Pulmonary artery endothelial cell (primary cell): ENCODE data around the gene NCAPH2. TPM values are rescaled to one million over a fixed set of nuclear protein-coding genes. Genes with fewer than 3 reads are reported as not detected.

ENCODE experiments used
- DNase-seq: peaks from one replicate; pipeline ENCODE4 v3.0.0-alpha.2; 2011; ENCODE audit warnings: low read depth, low spot score
- total RNA-seq: library from RNA; depleted of rRNA; stranded (reverse); fragments of >200 nt; gene quantifications from 2 replicates; pipeline ENCODE4 v1.2.3, GENCODE V29; 2014

The NCAPH2 gene
- total RNA-seq, 1 donor from 2014 or later, result 32.1 TPM

DNA sequence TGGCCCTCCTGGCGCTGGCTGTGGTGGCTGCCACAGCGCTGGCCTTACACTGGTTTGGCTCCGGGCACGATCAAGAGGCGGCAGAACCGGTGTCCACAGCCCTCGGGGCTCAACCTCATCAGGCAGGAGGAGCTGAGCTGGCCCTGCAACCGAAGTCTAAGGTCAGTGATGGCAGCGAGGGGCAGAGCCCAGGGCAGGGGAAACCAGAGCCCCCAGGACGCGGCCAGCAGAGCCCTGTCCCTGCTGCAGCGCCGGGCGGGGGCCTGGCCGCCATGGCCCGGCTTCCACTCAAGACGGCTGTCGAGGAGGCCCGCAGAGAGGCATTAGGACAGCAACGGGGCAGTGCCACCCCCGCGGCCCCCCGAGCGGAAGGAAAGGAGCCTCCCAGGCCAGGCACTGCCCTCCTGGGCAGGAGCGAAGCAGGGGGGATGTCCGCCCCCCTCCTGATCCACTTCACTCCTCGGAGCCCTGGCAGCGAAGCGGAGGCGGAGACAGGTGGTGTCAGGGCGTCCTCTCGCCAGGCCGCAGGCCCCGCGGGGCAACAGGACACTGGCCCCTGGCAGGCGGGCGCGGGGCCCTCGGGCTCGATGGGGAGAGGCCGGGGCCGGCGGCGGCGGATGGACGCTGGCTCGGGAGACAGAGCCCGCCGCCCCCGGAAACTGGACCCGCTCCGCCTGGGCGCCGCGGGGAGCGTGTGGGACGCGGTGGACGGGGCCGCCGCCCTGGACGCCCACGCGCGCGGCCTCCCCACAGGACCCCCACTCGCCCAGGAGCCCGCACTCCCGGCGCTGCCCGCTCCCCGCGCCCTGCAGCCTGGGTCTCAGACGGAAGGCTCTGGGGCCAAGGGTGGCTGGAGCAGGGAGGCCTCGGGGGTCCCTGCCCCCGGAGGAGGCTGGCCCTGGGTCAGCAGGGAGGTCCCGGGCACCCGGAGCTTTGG lies 38.6 kb downstream of the NCAPH2 start:
- DNase-seq, result no peak

DNA sequence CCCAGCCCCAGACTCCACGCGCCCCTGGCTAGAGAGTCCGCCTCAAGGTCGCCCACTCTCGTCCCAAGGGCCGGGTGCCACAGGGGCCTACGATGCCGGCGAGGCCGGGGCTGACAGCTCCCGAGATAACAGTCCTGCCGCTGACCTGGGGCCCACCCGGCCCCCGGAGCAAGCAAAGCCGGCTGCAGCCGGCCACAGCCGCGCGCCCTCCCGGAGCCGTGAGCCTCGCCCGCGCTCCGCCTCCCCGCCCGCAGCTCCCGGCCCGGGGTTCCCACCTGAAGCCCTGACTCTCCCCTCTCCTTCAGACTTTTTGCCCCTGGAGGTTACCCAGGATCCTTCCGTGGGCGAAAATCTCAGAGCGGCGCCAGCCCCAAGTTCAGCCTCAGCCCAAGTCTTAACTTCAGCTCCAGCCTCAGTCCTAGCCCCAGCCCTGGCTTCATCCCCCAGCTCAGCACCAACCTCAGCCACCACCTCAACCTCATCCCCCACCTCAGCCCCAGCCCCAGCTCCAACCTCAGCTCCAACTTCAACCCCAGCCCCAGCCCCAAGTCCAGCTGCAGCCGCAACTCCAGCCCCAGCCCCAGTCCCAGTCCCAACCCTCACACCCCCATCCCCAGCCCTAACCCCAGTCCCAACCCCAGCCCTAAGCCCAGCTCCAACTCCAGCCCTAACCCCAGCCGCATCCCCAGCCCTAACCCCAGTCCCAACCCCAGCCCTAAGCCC lies 39.4 kb downstream of the NCAPH2 start:
- no peak for DNase-seq

DNA sequence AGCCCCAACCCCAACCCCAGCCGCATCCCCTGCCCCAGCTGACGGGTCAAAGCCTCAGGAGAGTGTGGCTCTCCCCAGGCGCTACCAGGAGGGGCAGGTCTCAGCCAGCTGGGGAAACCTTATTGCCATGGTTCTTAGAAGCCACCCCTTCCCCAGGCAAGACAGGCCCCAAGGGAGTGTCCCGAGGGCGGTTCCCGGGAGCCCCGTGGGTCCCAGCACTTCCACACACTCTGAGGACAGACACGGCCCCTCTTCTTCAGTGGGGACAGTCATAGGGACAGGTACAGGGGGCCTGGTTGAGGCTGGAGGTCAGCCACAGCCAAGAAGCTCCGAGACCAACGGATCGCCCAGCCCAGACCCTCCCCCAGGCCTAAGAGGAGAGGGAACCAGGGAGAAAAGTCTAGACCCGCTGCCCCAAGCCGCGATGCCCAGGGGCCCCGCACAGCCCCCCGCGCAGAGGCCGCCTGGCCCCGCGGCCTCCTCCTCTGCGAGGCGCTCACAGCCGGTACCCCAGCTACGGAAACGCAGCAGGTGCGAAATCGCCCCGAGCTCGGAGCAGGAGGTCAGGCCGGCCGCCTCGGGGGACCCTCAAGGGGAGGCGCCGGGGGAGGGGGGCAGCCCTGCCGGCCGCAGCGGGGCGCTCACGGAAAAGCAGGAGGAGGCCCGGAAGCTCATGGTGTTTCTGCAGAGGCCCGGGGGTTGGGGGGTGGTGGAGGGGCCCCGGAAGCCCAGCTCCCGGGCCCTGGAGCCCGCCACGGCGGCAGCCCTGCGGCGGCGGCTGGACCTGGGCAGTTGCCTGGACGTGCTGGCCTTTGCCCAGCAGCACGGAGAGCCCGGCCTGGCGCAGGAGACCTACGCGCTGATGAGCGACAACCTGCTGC lies 40.3 kb downstream of the NCAPH2 start:
- DNase-seq, result no peak

DNA sequence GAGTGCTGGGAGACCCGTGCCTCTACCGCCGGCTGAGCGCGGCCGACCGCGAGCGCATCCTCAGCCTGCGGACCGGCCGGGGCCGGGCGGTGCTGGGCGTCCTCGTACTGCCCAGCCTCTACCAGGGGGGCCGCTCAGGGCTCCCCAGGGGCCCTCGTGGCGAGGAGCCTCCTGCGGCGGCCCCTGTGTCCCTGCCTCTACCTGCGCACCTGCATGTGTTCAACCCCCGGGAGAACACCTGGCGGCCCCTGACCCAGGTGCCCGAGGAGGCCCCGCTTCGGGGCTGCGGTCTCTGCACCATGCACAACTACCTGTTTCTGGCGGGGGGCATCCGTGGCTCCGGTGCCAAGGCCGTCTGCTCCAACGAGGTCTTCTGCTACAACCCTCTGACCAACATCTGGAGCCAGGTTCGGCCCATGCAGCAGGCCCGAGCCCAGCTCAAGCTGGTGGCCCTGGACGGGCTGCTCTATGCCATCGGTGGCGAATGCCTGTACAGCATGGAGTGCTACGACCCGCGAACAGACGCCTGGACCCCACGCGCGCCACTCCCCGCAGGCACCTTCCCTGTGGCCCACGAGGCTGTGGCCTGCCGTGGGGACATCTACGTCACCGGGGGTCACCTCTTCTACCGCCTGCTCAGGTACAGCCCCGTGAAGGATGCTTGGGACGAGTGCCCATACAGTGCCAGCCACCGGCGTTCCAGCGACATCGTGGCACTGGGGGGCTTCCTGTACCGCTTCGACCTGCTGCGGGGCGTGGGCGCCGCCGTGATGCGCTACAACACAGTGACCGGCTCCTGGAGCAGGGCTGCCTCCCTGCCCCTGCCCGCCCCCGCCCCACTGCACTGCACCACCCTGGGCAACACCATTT lies 41.1 kb downstream of the NCAPH2 start:
- no peak for DNase-seq

DNA sequence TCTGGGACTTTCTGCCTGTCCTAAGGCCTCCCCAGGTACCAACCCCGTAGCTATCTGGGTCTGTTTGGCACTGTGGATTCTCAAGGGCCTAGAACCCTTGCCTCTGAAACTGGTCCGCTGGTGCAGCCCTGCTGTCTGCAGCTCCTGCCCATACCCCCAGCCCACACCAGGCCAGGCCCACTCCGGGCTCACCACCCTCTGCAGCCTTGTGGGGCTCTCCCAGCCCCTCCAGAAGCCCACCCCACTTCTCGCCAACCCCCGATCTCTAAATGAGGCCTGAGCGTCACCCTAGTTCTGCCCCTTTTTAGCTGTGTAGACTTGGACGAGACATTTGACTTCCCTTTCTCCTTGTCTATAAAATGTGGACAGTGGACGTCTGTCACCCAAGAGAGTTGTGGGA lies 42.4 kb downstream of the NCAPH2 start:
- DNase-seq, result no peak

DNA sequence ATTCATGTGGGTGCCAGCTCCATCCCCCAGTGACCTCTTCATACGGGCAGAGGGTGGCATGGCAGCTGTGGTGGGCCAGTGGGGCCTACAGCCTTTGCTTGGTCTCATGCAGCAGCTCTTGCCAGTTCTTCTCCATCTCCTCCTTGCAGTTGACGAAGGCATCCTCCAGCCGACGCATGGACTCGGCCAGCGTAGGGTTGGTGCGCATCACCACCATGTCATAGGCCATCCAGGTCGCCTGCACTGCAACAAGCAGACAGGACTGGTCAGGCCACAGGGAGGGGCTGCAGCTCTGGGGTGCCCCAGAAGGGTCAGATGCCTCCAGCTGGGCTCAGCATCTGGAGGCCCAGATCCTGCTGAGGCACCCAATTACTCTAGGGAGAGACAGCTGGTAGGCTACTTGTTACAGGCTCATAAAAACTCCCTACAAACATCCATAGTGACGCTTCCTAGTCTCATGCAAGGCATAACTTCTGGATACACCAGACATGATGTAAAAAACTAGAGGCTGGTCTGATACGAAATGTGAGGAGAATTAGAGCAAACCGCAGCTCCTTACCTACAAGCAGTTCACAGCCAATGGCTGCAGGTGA lies 43.2 kb downstream of the NCAPH2 start:
- DNase-seq, result no peak

DNA sequence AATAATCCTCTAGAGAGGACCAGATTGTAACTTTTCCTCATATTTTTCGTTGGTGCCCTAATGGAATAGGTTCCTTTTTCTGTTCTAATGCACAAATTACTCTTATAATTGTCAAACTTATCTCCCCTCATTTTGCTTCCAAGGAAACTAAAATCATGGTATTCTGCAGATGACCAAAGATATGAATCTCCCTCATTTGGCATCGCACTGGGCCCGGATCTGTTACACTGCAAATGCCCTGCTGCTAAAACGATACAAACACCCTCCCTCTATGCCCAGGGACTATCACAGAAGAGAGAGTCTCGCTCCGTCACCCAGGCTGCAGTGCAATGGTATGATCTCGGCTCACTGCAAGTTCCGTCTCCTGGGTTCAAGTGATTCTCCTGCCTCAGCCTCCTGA lies 45.3 kb downstream of the NCAPH2 start:
- DNase-seq, result no peak

DNA sequence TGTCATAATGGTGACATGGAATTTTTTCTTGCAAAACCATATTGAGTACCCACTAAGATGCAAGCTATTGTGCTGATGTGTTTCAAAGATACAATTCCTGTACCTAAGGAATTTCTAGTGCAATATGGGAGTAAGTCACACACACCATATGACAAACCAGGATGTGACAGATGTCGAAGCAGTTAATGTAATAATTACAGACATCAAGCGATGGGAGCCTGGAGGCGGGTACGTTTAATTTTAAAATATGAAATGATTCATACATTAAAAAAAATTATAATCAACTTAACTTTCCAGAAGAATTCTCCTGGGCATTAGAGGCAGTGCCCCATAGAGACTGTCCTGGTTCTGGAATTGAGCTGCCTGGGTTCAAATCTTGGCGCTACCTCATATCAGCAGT lies 48.7 kb downstream of the NCAPH2 start:
- no peak for DNase-seq

DNA sequence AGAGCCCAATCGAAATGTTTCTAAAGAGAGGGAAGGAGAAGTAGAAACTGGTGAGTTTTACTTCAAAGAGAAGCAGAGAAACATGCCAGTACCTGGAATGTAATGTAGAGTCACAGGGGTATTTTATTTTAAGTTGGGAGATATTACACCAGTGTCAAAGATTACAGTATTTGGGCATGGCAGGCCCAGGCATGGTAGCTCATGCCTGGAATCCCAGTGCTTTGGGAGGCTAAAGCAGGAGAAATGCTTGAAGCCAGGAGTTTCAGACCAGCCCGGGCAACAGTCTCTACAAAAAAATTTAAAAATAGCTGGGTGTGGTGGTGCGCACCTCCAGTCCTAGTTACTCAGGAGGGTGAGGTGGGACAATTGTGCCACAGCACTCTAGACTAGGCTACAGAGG lies 52.0 kb downstream of the NCAPH2 start:
- no peak for DNase-seq

DNA sequence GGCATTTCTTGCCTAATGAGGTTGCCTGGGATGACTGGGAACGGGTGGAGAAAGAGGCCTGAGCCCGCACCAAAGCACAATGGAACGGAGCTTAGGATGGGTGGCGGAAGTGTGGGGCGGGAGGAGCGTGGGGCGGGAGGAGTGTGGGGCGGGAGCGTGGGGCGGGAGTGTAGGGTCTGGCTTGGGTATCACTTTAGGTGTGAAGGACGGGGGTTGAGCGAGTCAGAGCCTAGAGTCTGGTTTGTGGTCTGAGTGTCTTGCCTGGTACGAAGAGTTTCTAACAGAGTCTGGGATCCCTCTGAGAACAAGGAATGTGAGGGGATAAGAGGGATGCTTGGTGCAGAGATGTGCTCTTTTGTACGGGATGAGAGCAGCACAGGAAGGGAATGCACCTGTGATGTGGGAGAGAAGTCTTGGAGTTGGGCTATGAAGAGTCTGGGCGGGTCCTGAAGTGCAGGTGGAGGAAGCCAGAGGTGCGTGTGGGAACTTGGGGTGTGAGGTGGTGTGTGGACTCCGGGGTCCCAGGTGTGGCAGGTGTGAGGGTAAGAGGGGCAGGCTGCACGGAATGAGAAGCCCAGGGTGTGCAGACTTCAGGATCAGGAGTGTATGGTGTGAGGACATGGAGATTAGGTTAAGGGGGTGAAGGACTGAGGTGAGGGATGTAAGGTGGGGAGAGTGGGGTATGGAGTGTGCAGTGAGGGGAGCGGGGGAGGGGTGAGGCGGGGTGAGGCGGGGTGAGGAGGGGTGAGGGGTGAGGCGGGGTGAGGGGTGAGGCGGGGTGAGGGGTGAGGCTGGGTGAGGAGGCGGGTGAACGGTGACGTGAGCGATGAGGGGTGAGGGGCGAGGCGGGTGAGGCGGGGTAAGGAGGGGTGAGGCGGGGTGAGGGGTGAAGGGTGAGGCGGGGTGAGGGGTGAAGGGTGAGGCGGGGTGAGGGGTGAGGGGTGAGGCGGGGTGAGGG lies 53.7 kb downstream of the NCAPH2 start:
- DNase-seq, result no peak

DNA sequence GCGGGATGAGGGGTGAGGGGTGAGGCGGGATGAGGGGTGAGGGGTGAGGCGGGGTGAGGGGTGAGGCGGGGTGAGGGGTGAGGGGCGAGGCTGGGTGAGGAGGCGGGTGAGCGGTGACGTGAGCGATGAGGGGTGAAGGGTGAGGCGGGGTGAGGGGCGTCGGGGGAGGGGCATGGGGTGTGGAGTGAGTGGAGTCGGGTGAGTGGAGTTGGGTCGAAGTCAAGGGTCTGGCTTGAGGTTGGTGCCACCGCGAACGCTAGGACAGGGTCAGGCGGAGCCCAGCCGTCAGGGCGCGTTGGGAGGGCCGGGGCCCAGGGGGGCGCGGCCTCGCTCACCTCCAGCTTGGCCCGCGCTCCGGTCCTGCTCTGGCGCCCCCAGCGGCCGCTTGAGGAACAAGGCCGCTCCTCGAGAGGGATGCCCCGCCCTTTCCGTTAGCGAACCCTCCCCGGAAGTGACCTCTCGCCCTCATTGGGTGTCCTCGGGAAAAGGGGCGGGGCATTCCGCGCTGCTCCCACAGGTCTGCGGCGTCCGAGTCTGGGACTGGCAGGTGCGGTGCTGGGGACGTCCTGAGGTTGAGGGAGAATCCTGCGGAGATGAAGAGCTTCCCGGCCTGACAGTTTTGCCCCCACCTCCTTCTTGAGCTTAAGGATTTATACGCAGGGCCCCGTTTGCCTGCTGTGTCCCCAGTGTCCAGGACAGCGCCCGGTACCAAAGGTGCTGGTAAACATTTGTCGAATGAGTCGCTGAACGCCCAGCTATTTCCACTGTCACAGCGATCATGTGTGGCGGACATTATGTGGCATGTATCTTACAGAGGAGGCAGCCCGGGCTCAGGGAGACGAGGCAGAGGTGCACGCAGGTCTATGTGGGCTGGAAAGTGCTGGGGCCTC lies 54.7 kb downstream of the NCAPH2 start, which contains the start of gene SYCE3:
SYCE3 (minus strand) TSS at position 397 of the 890 bp plus-strand sequence. CDS start 6,514 bp downstream, outside the sequence.
- DNase-seq, result peak; percentile 17

DNA sequence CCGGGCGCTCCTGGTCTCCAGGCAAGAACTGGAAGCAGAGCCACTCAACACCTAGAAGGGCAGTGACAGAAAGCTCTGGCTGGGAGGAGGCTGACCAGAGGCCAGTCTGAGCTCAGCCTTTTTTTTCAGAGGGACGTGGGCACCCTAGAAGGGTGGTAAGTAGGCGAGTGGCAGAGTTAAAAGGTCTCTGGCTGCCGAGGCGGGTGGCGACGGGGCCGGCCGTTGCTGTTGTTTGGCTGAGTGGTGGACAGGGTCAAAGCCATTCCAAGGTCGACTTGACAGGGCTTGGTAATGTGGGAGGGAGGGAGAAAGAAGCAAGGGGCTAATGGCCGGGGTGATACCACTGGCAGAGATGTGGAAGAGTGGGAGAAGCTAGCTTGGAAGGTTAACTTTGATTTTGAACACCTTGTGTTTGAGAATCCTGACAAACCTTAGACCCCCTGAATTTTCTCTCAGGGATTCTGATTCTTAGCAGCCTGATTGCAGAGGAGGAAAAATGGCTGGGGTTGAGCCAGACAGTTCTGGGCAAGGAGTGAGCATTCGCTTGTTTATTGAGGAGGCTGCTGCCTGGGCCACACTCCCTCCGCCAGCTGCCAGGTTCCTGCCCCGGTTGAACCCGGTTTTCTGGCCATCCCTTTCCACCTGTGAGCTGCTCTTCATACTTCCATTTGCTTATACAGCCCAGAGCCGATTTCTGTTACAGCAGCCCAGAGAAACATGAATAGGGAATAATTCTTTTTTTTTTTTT lies 55.6 kb downstream of the NCAPH2 start:
- DNase-seq, result no peak

DNA sequence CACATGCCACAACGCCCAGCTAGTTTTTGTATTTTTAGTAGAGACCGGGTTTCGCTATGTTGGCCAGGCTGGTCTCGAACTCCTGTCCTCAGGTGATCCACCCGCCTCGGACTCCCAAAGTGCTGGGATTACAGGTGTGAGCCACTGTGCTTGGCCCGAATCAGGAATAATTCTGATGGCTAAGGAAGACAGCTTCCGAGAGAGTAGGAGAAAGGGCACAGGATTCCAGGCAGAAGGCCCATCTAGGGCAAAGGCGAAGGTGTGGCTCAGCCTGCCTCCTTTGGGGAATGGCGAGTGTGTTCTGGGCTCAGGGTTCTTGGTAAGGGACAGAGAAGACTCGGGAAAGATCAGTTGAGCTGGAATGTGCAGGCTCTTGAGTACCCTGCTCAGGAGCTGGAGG lies 56.3 kb downstream of the NCAPH2 start:
- DNase-seq, result no peak

DNA sequence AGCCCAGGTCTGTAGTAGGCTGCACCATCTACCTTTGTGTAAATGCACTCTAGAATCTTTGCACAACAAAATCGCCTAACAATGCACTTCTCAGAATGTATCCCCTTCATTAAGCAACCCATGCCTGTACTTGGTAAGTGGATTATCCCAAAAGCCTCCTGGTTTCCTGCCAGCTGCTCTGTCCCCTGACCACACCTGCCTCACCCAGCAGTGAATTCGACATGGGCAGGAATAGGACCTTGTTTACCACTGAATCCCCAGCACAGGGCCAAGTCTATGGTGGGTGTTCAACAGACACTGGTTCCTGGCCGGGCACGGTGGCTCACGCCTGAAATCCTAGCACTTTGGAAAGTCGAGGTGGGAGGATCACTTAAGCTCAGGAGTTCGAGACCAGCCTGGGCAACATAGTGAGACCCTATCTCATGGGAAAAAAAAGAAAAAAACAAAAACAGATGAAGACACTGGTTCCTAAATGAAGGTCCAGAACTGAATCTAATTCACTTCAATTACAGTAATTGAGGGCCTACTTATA lies 59.8 kb downstream of the NCAPH2 start:
- no peak for DNase-seq

DNA sequence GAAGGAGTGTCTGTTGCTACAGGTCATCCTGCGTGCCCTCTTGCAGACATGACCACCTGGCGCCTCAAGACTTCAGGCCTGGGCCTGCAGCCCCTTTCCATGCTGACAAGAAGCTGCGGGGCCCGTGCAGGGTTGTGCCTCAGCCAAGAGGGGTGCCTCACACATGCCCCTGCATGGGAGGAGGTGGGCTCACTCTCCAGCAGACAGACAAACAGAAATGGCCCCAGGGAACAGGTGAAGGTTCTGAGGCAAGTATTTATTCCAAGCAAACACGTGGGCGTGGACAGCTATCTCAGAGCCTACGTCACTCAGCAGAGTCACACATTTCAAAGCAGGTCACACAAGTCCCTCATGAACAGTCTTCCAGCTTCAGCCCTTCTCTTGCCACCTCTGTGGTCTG lies 60.6 kb downstream of the NCAPH2 start:
- no peak for DNase-seq

DNA sequence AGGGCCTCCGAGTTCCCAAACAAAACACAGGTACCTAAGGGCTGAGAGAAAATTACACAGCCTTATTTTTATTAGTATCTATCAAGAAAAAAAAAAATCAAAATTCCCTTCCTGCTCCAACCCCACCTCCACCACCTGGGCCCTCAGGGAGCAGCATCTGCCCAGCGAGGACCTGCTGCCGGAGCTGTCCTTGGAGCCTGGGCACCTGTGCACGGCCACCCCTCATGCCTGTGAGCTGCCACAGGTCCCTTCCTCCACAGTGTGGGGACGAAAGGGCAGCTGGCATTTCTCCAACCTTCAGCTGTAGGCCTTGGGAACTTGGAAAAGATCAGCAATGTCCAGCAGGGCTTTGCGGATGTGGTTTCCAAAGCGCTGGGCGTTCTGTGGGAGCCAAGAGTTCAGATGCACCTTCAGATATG lies 61.0 kb downstream of the NCAPH2 start:
- no peak for DNase-seq
